Stimulated activated CD4-positive, alpha-beta T cell treated with anti-CD3 and anti-CD28 coated beads, Interleukin-15, amount 100 ng/mL, for 24 hours (primary cell): ENCODE results near the gene PCDHAC1.

Source experiments
- DNase-seq: peaks from one replicate; pipeline ENCODE4 v3.0.0-alpha.2; 2020

The PCDHAC1 gene

GRCh38 chr5:140967226-140967893 is 41.3 kb downstream of the PCDHAC1 start:
- DNase-seq: no peak

- DNase-seq: no peak
Observed at GRCh38 chr5:140969880-140970279, 43.8 kb downstream of the PCDHAC1 start.

GRCh38 chr5:140973550-140973949 is 47.5 kb downstream of the PCDHAC1 start:
- DNase-seq: no peak

GRCh38 chr5:140977003-140977402 is 50.9 kb downstream of the PCDHAC1 start:
- DNase-seq: no peak

GRCh38 chr5:140978260-140978659 is 52.2 kb downstream of the PCDHAC1 start:
- DNase-seq: no peak

GRCh38 chr5:140978983-140979382 is 52.9 kb downstream of the PCDHAC1 start:
- DNase-seq: no peak
